Peyer's patch (tissue), 4 donors: ENCODE measurements around the gene CAPZA2.

Source experiments
- POLR2A ChIP-seq, 2 donors: fragments of 450-650 bp; IDR thresholded peaks; one replicate each; pipeline ENCODE4 v1.5.1; 2017; ENCODE audit warnings: antibody characterized with exemption in 2 of 2, mild to moderate bottlenecking in 2 of 2, moderate library complexity in 2 of 2
- TF ChIP-seq, protein P1 (sequence below), 6 experiments: fragments of 450-650 bp in 4 of 6; fragments of 200-600 bp in 2 of 6; sonication (generic) in 1 of 6; IDR thresholded peaks; one replicate each; pipeline ENCODE4 v1.5.1; 2017 to 2019; ENCODE audit warnings: antibody characterized with exemption in 6 of 6, mild to moderate bottlenecking in 3 of 6, moderate library complexity in 1 of 6

DNA sequence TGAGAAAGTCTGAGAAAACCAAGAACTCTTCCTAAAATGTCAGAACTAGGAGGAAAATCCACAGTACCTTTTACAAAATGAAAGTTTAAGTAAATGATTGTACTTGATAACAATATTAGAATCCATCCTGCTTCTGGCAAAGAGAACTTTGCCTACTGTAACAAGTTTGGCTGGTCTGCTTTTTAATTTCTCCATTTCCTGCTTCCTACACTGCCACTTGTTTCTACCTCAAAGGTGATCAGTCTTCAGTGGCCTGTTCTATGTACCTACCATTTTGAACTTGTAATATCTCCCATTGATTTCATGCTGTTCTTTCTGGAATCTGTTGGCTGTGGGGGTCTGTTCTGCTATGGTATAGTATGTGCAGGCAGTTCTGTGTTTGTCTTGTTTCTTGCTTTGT lies 32.9 kb upstream of the CAPZA2 start:
- TF ChIP-seq, protein P1, sequence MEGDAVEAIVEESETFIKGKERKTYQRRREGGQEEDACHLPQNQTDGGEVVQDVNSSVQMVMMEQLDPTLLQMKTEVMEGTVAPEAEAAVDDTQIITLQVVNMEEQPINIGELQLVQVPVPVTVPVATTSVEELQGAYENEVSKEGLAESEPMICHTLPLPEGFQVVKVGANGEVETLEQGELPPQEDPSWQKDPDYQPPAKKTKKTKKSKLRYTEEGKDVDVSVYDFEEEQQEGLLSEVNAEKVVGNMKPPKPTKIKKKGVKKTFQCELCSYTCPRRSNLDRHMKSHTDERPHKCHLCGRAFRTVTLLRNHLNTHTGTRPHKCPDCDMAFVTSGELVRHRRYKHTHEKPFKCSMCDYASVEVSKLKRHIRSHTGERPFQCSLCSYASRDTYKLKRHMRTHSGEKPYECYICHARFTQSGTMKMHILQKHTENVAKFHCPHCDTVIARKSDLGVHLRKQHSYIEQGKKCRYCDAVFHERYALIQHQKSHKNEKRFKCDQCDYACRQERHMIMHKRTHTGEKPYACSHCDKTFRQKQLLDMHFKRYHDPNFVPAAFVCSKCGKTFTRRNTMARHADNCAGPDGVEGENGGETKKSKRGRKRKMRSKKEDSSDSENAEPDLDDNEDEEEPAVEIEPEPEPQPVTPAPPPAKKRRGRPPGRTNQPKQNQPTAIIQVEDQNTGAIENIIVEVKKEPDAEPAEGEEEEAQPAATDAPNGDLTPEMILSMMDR (IDR thresholded peaks at IDR 0.05) = no peak
- no peak for TF ChIP-seq POLR2A (IDR thresholded peaks at IDR 0.05)
